Activated T-cell treated with anti-CD3 and anti-CD28 coated beads for 4 hours (primary cell): ENCODE data around the gene DYNLRB2.
A peak's percentile ranks its signal among the peaks of the same experiment; 100 is the strongest.

ENCODE experiments used
- DNase-seq: peaks from one replicate; pipeline ENCODE4 v3.0.0-alpha.2; 2020

The DYNLRB2 gene

DNA sequence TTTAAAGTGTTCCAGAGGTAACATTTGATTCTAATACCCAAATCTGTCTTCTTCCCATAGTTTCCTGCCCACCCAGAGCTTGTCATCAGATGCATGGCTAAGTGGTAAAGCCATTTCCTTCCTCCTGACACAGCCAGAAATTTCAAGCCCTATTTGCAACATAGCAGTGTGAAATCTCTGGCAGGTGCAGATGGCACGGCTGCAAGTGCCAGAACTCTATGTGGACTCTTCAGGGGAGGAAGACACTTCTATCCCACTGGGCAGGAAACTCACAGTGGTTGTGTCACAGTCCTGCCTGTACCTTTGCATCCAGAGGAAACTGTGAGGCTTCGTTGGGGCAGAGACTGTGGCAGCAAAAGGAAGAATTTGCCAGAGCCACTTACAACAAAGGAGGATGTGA lies 13.2 kb downstream of the DYNLRB2 start:
- DNase-seq = no peak

DNA sequence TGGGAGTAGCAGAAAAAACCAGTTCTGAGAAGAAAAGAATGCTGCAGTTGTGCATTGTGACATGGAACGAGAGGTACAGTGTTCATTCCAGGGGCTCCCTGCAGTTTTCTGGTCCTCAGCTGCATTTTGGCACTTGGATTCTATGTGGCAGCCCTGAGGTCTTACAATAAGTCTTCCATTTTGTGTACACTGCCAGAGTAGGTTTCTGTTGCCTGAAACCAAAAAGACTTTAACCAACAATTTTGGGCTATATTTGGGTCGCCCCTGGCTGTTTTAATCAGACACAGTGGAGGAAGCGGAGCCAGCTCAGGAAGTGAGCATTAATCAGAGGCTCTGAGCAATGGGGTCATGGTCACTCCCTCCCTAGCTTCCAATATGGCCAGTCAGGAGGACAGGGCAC lies 15.7 kb downstream of the DYNLRB2 start:
- no peak for DNase-seq

DNA sequence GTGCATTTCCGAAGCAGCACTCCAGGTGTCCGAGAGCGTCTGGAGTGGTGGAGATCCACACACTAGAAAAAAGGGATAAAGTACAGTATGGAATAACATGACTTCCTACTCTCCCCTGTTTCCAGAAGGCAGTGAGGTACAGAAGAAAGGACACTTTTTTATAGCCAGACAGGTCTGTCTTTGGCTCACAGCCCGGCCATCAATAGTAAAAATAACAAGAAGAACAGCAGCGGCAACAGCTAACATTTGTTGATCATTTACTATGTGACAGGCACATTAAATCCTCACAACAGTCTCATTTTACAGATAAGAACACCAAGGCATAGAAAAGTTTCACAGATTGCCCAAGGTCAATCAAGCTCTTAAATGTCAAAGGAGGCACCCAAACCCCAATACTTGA lies 16.2 kb downstream of the DYNLRB2 start:
- no peak for DNase-seq

DNA sequence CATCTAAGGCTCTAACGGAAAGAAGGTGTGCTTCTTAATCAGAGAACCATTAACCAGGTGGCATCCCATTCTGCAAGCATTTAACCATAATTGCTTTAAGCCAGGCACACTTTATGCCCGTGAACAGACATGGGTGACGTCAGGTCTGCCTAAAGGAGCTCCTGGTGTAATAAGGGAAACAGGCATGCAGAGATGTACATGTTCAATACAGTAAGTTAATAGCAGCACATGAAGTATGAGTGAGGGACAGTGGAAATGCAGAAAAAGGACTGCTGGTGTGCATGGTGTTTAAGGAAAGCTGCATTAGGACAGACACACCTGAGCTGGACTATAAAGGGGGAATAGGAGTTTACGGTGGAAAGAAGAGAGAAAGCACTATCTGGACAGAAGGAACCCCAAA lies 18.6 kb downstream of the DYNLRB2 start:
- no peak for DNase-seq

DNA sequence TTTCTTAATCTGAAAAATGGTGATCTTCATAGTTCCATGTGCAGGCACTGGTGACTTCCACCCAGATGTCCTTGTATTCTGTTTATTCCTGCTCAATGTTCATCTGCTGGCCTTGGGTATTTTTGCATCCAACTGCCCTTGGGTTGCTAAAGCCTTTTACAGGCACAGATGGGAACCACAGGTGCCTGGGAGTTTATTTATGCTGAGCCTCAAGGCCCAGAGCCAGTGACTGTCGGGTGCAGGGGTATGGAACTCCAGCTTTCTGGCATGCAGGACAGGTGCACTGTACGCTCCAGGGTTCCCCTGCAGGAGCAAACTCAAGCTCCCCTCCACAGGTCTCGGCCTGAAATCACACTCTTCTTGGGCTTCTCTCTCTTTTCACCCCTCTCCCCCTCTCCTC lies 22.3 kb downstream of the DYNLRB2 start:
- DNase-seq = no peak

DNA sequence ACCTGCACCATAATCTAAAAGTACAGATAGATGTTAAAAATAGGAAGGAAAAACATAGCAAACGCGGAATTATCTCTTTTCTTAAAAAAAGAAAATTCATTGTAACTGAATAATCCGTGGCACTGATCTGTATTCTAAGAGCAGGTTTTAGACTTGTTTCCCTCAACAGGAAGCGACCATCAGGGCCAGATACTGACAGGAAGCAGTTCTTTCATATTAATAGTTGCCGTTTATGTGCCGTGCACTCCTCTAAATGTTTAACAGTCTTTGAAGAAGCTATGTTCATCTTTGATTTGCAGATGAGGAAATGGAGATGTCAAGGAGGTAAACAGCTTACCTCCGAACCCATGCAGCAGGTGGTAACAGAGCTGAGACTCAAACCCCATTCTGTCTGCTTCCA lies 23.6 kb downstream of the DYNLRB2 start:
- DNase-seq = no peak

DNA sequence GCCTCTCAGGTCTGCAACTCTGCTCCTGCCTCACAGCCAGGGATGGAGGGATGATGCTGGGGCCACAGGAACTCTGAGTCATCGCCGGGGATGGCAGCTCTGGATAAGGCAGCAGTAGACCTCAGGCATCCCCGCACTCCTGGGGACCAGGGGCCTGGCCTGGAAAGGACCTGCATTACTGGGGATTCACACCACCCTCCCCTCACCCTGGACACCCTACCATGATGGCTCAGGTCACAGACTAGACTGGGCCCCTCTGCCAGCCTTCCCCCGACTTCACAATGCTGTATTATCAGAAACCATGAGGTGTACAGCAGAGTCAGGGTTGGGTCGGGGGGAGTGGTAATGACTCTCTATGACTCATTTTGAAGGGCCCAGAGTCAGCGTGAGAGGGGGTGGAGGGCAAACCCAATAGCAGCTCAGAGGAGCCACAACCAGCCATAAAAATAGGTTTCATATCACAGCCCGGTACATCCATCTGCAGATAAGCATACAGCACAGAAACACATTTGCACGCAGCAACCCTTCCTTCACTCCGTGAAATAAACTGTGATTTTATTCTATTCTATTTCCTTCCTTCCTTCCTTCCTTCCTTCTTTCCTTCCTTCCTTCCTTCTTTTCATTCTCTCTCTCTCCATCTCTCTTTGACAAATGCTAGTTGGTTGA lies 28.8 kb downstream of the DYNLRB2 start:
- peak; percentile 55 for DNase-seq

DNA sequence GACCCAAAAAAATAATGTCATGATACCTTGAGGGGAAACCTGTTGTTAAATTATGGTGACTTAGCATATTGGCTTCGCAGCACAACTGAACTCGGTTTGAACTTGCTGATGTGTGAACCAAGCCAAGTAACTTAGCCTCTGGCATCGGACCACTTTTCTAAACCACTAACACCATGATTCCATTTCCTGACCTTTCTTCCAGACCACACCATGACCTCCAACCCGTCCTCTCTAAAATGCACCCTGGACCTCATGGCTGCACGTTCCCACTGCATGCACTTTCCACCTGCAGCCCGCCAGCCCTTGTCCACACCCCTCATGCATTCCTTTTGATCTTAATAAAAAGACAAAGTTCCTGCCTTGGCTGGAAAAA lies 29.3 kb downstream of the DYNLRB2 start:
- DNase-seq = no peak

DNA sequence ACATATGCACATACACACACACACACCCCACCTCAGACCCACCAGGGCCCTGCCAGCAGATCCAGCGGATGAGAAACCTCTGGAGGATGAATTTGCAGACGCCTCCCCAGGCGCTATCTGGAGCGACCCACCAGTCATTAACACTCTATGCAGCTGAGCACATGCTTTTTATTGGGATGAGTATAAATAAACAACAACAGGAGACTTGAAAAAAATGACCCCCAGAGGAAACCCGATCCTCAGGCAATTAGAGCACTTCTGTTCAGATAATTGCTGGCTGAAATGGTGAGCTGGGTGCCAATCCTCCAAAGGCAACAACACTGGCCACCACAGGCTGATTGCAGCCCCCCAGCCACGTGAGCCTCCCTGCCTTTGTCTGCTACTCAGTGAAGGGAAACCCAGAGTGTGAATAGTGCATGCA lies 32.9 kb downstream of the DYNLRB2 start:
- no peak for DNase-seq

DNA sequence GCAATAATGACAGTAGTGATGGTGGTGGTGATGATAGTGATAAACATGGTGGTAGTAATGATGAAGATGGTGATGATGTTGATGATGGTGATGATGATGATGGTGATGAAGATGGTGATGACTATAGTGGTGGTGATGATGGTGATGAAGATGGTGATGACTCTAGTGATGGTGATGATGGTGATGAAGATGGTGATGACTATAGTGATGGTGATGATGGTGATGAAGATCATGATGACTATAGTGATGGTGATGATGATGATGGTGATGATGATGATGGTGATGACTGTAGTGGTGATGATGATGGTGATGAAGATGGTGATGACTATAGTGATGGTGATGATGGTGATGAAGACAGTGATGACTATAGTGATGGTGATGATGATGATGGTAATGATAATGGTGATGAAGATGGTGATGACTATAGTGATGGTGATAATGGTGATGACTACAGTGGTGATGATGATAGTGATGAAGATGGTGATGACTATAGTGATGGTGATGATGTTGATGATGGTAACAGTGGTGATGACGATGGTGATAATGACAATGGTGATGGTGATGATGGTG lies 35.6 kb downstream of the DYNLRB2 start:
- DNase-seq = no peak

DNA sequence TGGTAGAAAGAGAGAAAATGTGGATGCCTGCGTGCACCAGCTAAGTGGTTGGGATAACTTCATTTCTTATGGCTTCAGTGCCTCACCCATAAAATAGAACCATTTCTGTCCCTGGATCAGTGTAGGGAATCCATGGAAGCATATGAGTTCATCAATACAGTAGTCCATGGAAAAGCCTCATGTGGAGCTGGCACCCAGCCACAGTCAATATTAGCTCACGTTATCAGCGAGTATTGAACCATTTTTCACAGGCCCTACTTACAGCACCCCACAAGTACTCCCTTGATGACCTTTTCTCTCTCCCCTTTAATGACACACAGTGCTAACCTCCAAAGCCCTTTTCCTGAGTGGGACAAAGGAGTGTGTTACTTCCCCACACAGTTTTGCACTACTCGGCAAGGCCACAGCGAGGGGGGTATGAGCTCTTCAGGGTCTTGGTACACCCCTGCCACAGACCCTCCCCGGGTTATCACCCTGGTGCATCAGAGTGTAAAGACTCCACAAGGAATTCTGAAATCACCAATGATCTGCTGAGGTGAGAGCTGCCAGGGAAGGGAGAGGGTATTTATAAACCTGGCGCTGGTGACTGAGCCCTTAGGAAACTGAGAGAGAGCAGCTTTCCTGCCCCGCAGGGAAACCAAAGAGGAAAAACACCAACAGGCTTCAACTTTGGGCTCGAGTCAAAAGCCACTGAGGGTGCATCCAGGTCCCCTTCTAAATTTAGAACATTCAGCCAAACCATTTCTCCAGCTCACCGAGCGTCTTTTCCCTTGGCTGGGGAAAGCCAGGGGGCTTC lies 36.9 kb downstream of the DYNLRB2 start:
- DNase-seq = no peak

DNA sequence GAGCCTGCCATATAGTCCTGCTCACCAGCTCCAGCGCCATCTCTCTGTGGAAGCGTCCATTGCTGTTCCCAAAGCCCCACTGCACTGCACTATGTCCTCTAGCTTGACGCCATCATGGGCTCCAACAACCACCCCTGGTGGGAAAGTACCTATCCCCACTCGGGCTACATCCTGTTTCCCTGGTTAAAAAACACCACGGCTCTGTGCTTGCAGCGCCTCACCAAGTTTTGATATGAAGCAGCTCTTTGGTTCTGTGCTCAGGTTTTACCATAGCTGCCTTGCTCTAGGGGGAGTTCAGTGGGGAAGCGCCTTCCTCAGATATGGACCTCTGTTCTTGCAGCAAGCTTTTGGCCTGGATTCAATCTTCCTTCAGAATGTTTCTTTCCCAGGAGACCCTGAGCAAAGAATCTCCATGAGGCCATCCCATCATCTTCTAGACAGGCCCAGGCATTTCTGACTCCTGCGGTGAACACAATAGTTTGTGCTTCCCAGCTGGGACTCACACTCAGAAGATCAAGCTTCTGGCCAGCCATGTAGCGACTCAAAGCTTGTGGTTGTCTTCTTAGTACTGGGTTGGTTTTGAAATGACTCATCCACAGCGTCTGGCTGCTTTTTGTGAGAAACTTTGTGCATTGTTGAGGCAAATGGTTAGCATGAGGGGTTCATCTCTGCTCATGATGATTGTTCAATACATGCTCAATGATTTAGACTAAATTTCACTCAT lies 39.5 kb downstream of the DYNLRB2 start:
- peak; percentile 33 for DNase-seq

DNA sequence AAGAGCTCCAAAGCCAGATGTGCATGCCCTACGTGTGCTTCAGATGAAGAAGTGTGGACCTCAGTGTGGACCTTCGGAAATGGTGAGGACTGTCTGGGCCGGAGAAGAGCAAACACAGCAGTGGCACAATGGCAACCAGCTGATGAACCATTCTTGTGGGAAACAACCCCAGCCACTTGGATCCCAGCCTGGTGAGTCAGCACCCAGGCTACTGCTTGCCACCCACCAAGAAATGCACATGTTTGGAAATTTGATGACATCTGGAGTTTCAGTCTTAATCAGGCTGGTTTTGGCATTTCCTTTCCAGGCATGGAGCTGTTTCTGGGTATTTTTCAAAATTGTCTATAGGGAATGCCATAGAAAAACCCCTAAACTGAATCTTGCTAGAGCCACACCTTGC lies 42.7 kb downstream of the DYNLRB2 start:
- DNase-seq = no peak

DNA sequence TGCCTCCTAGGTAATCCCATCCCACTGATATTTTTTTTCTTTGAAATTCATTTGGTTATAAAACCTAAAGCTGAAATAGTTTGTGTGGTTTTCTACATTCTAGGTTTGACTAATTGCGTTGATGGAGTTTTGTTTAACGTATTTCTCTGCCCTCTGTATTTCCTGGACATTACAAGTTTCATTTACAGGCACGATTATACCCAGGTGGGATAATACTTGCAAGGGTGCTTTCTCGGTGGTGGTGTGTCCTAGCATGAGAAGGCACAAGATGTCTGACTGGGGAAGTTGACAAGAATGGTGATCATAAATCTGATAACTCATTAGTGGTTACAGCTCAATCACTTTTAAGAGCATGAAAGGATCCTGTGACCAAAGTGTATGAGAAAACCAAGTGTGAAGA lies 45.0 kb downstream of the DYNLRB2 start:
- no peak for DNase-seq

DNA sequence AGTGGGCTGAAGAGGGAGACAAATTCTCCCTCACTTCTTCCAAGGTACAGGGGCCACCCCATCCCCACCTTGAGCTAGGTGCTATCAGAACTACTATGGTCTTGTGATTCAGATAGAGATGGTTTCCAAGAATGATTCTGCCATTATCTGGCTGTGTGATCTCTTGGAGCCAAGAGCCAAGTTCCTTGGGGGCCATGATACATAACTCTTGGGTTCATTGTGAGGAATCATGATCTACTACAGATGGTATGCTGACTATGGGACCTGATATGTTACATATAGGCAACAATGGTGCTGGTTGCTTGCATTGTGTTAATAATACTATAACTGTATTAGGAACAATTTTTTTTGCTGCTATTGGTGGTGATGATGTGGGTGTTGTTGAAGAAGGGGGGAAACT lies 45.7 kb downstream of the DYNLRB2 start:
- DNase-seq = no peak

DNA sequence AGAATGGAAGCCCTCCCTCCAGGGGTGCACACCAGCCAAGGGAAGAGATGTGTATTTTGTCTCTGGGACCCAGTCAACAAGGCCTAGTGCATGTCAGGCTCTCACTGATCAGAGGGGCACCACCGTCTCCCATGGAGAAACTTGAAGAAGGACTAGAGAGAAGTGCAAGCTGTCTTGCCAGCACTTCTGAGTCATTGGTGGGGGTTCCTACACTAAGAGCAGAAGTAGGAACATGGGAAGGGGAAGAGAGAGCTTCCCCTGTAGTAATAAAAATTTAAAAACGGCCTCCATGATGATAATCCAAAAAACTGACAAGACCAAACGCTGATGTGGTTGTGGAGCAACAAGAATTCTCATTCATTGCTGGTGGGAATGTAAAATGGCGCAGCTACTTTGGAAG lies 46.3 kb downstream of the DYNLRB2 start:
- no peak for DNase-seq

DNA sequence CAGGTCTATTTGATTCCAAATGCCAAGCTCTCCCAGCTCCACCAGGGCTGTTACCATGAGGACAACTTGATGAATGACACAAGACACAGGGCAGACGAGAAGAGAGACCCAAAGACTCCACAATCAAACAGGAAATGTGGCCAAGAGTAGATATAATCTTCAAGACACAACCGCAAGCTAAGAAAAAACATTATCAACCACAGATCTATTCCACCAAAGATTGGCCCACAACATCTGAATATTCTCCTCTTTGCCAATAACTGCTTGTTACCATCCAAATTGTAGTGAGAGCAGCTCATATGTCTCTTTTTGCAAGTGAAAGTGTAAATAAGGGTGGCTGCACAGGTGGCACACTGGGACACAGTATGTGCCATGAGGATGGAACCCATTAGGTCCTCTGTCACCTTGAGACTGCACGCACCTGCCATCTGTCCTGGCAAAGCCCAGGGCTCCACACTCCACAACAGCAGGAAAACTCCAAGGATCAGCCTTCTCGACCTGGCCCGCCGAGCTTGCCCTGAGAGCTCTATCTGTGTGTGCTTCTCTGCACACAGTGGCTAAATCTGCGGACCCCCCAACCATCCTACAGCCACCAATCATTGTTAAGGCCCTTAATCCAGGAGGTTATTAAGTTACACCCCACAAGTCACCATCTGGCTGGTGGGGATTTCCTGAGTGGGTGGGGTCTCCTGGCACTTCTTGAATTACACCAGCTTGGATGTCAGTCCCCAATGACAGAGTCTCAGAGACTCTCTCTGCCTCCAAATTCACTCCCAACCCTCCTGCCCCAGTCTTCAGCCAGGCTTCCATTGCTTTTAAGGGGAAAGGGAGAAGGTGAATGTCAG lies 50.5 kb downstream of the DYNLRB2 start:
- no peak for DNase-seq

DNA sequence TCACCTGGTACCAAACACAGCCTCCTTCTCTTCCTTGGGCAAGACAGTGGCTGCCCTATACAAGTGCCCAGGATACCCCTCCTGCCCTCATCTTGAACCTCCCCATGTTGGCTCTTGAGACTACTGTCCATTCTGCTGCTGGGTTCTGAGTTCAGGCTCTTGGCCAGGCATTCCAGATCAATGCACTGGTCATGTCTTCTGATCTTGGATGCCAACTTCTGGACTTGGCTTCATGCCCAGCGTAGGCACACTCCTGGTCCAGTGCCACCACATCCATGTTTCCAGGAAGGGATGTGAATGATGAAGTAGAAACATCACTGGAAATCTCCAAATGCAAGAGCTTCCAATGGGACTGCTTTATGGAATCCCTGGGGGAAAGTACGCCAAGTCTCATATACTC lies 51.5 kb downstream of the DYNLRB2 start:
- no peak for DNase-seq

DNA sequence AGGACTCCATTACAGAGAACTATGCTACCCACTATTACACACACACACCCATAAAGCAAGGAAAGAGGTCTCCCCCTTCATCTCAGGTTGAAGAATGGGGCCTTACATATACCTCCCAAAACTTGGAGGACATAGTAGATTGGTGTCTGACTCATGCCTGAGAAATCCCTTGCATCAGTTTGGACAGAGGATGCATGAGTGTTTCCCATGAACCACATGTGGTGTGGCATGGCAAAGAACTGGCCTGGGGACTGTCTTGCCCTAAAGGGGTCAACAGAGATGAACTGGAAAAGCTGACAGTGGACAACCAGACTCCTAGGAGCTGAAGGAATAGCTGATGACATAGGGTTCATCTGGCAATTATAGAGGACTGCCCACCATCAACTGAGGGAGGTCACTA lies 54.0 kb downstream of the DYNLRB2 start:
- DNase-seq = no peak

DNA sequence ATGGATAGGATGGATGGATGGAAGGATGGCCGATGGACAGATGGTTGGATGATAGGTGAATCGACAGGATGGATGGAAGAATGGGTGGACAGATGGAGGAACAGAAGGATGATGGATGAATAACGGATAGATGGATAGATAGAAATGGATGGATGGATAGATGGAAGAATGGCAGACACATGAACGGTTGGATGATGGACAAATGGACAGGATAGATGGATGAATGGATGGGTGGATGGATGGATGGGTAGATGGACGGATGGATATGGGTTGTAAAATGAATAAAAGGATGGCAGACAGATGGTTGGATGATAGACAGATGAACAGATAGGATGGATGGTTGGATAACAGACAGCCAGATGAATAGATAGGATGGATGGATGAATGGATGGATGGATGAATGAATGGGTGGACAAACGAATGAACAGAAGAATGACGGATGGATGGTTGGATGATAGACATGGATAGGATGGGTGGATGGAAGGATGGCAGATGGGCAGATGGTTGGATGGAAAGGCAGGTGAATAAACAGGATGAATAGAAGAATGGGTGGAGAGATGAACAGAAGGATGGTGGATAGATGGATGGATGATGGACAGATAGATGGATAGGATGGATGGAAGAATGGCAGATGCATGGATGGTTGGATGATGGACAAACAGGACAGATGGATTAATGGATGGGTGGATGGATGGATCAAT lies 55.9 kb downstream of the DYNLRB2 start:
- no peak for DNase-seq

DNA sequence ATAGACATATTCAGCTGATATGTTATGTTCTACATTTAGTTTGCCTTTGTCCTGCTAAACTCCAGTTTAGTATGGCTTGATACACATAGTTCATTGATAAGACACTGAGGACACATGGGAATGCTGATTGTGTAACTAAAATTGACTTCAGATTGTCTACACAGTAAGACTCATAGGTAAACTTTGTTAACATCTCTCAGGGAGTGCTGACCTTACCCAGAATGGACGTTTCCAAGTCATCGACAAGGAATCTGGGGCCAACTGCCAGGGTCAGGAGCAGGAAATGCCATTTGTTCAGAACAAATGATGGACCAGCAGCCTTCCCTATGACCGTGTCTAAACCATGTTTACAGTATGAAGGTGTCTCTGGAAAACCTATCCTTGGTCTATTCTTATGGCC lies 58.7 kb downstream of the DYNLRB2 start:
- no peak for DNase-seq
